ENCODE results near the gene USP48.
A peak's percentile ranks its signal among the peaks of the same experiment; 100 is the strongest.
"Not testable (repeated sequence)": the region's sequence is repeated elsewhere in the genome, so short reads cannot be mapped to it uniquely, and the experiment has no call there.

Gene USP48, protein sequence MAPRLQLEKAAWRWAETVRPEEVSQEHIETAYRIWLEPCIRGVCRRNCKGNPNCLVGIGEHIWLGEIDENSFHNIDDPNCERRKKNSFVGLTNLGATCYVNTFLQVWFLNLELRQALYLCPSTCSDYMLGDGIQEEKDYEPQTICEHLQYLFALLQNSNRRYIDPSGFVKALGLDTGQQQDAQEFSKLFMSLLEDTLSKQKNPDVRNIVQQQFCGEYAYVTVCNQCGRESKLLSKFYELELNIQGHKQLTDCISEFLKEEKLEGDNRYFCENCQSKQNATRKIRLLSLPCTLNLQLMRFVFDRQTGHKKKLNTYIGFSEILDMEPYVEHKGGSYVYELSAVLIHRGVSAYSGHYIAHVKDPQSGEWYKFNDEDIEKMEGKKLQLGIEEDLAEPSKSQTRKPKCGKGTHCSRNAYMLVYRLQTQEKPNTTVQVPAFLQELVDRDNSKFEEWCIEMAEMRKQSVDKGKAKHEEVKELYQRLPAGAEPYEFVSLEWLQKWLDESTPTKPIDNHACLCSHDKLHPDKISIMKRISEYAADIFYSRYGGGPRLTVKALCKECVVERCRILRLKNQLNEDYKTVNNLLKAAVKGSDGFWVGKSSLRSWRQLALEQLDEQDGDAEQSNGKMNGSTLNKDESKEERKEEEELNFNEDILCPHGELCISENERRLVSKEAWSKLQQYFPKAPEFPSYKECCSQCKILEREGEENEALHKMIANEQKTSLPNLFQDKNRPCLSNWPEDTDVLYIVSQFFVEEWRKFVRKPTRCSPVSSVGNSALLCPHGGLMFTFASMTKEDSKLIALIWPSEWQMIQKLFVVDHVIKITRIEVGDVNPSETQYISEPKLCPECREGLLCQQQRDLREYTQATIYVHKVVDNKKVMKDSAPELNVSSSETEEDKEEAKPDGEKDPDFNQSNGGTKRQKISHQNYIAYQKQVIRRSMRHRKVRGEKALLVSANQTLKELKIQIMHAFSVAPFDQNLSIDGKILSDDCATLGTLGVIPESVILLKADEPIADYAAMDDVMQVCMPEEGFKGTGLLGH

DNA sequence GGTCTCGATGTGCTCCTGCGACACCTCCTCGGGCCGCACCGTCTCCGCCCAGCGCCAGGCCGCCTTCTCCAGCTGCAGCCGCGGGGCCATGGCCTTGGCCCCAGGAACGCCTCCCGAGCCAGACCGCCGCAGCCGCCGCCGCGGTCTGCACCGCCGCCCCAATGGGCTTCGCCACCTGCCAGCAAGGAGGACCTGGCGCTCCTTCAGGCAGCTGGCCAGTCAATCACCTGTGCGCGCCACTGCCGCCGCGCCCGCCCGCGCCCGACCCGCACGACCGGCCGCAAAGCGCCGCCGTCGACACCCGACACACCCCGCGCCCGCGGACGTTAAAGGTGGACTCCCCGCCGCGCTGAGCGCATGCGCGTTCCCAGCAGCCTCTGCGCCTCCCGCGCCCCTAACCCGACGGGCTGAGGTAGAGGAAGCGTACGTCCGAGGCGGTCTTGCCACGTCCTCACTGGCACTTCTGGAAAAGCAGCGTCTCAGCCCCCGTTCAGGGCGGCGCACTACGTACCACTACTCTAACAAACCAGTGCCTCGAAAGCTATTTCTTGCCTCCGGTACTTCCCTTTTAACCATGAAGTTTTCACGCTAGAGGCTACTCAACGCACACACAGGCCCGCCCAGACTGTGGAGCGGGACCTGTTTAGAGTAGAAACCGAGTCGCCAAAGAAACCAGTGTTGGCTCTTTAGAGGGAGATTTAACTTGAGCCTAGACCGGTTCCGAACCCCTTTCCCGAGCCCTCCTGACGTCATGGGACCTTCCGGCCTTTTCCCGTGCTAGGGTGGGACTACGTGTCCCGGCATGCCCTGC is at the start of gene USP48:
Gene USP48 (minus strand): TSS at position 282 of the 811 bp plus-strand sequence. CDS start 192 bp downstream, at position 90.
- peak; percentile 98 for DNase-seq

DNA sequence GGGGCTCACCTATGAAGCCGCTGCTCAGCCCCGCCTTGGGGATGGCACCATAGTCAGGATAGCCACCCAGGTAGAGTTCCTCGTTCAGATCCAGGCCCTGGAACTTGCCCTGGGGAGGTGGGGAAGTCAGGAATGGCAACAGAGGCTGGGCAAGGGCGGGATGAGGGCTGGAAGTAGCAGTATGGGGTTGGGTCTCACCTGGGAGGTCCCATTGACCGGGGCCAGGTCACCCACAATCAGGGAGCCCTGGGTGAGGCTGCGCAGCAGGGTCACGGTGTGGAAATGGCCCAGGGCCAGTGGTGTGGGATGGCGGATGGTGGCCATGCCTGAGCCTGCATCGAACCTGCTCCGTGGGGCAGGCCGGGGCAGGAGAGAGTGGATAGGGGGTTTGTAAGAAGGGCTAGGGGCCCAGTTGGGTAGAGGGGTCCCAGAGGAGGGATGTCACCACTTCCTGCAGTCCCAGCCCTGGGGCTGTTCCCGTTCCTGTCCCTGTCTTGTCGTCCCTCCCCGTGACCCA is 48.6 kb upstream of the USP48 start:
- DNase-seq = no peak

DNA sequence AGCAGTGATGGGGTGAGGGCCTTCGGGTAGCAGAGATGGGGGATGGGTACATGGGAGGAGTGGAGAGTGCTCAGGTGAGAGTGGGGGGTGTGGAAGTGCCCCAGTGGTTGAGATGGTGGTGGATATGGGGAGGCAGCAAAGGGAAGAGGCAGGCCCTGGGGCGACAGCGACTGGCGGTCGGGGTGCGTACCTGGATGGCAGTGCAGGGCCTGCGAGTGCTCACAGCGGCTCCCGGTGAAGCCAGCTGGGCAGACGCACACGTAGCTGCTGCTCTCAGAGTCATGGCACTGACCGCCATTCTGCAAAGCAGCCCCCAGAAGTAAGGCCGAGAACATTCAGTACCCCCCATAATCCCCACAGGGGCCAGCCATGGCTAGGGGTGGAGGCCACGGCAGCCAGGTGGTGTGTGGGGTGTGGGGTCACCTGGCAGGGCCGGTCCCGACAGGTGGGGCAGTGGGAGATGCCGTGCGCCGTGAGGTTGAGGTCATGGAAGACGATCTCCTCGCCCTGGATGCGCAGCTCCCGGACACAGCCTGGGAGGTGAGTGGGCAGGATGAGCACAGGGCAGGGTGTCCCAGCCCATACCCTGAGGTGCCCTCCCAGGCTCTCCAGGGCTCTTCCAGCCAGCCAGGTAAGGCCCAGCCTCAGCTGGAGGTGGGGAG is 48.0 kb upstream of the USP48 start:
- no peak for DNase-seq

DNA sequence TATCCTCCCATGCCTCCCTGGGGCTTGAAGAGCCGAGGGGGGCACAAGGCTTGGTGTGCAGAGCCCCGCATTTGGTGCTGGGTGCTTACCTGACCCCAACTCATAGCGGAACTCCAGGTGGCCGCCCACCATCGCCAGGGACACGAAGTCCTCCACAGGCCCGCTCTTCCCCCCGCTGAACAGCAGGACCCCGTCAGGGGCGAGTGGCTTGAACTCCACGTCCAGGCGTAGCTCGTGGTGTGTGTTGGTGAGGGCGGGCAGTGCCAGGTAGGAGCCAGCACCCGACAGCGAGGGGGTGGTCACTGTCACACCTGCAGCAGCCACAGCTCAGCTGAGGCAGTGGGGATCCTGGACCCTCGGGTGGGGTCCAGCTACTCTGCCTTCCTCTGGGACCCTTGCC is 46.3 kb upstream of the USP48 start:
- no peak for DNase-seq

DNA sequence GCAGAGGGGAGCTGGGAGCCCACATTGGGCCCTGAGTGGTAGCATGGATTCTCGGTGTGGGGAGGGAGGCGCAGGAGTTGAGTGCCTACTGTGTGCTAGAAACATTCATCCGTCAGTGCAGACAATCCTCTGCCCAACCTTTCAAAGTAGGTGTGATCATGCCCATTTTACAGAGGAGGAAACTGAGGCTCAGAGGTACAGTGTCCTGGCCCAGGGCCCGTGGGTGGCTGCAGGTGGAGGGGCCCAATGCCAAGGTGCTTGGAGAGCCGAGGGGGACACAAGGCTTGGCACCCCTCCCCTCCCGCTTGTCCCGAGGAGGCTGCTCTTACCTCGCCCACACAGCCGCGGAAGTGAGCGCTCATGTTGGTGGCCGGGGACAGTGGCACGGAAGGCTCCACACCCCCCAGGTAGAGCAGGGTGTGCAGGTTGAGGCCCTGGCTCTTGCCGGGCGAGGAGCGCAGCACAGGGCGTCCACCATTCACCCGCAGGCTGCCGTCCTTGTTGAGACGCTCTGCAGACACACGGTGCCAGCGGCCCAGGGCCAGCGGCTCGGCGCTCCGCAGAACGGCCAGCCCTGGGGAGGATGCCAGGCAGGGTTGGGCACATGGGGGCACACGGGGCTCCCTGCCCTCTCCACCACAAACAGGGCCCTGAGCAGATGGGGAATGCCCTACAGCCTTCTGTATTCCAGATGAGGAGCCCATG is 45.7 kb upstream of the USP48 start:
- no peak for DNase-seq

DNA sequence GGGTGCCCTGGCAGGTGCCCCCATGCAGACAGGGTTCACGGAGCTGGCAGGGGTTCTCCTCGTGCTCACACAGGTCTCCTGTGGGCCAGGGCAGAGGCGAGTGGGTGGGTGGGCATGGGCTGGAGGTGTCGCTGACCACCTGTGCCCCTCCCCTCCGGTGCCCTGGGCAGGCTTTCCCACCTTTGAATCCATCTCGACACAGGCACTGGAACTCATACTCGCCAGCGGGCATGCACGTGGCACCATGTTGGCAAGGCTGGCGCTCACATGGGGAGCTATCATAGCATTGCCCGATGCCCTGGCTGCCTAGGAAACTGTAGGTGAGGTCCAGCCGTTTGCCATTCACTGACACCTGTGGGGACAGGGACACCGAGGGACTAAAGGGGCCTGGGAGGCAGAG is 45.1 kb upstream of the USP48 start:
- no peak for DNase-seq

DNA sequence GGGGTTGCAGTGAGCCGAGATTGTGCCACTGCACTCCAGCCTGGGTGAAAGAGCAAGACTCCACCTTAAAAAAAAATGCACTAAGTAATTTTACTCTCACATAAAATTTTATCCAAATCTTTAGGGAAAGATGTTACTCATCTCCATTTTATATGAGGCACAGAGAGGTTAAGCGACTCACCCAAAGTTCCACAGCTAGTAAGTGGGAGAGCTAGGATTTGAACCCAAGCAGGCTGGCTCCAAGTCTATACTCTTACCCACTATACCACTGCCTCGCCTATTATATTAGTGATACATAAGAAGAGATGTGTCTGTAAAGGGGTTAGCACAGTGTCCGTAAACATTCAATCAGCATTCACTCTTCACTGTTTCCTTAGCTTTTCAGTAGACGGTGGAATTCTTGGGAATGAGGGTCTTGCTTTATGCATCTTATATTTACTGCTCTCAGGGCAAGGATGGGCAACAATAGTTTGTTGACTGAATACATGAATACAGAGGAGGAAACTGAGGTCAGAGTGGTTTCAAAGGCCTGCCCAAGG is 44.3 kb upstream of the USP48 start:
- DNase-seq = no peak

DNA sequence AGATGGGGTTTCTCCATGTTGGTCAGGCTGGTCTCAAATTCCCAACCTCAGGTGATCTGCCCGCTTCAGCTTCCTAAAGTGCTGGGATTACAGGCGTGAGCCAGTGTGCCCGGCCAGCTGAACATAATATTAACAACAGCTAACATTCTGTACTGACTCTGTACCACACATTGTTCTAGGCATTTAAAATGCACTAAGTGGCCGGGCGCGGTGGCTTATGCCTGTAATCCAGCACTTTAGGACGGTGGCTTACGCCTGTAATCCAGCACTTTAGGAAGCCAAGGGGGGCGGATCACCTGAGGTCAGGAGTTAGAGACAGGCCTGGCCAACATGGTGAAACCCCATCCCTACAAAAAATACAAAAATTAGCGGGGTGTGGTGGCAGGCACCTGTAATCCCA is 43.7 kb upstream of the USP48 start:
- DNase-seq = not testable (repeated sequence)

DNA sequence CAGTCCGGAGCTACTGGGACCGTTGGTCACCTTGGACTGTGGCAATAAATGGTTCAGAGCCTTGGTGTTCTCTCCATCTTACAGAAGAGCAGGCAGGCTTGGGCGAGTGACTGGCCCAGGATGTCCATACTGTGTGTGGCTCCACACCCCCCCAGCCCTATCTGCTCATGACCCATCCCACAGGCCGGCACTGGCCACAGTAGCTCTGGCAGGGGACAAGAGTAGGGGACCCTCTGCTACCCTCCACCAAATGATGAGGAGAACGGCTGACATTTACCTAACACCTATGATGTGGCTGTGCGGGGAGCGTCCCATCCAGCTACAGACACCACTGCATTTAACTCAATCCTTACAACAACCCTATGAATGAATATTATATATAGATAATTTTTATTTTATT is 42.4 kb upstream of the USP48 start:
- no peak for DNase-seq

DNA sequence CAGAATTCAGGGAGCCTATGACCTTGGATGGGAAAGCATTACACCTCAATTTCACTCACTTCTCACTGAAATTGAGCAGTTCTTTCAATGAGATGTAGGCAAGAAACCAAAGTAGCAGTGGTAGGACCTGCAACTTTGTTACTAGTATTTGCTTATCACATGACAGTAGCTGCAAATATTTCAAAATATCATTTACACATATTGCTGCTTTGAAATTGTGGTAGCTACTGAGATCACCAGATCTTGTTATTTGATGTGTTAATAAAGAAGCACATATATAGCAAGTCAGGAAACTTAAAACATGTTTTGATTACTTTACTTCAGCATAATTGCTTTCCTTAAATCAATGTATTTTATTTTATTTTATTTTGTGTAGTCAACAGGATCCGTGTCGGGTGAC is 42.0 kb upstream of the USP48 start:
- no peak for DNase-seq

DNA sequence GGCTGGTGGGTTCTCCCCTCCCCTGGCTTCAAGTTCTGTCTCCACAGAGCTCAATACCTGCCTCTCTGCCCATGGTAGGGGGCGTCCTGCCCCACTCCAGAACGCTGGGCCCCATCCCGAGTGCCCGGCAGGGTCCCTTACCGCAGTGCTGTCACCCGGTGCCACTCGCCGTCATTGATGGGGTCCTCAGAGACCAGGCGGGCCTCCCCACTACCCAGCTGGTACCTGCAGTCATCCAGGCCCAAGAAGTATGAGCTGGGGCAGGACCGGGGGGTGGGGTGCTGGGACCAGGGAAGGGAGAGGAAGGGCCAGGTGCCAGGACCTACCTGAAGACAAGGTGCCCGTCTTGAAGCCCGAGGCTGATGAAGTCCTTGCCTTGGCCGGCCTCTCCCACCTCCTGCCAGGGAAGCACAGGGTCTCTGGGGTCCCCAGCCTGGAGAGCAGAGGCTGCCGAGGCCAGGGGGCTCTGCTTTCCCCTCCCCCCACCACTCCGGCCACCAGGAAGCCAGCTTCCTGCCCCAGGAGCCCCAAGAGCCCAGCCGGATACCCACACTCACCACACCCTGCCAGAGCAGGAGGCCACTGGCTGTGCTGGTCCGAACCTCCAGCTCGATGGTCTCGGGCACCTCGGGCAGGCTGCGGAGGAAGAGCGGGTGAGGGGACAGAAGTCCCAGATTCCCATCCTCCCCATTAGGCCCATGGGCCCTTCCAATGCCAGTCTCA is 41.2 kb upstream of the USP48 start:
- DNase-seq = no peak

DNA sequence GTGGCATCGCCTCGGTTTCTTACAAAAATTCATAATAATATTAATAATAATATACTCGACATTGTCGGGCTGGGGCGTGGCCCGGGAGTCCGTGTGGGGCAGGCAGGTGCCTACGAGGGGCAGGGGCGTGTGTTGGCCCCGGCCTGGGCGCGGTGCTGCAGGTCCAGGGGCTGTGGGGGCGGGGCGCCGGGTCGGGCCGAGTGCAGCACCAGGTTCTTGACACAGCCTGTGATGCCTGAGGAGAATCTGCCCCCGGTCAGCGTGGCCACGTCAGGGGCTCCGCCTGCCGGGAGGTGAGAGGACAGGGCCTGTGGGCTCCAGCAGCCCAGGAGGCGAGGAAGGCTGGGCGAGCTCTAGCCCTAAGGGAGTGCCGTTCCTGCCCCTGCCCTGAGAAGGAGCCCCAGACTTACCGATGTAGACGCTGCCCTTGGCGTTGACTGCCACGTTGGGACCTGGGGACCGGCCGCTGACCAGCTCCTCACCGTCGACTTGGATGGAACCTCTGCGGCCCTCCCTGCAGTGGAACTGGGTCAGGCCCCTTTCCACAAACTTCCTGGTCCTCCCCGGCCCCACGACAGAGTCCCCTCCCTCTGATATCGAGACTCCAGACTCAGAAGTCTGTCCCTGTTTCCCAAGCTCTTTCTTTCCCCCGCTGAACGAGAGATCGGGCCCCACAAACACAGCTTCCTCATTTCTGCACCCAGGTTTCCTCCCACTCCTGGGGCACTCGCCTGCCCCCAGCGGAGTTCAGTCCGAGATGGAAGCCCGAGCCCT is 40.4 kb upstream of the USP48 start:
- DNase-seq = no peak

DNA sequence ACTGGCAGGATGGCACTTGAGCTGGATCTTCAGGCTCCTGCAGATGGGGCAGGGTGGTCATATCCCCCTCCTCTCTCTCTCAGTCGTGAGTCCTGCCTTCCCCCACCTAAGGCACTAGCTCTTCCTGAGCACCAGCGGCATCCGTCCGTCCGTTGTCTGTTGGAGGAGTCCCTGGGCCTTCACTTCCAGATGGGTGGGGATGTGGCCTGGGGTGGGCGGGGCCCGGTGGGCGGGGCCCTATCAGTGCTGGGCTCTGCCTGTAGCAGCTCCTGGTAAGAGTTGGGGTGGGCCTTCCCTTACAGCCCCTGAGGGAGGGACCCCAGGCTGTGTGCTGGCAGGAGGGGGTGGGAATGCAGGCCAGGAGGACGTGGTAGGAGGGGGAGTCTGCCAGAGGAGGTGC is 39.4 kb upstream of the USP48 start:
- no peak for DNase-seq

DNA sequence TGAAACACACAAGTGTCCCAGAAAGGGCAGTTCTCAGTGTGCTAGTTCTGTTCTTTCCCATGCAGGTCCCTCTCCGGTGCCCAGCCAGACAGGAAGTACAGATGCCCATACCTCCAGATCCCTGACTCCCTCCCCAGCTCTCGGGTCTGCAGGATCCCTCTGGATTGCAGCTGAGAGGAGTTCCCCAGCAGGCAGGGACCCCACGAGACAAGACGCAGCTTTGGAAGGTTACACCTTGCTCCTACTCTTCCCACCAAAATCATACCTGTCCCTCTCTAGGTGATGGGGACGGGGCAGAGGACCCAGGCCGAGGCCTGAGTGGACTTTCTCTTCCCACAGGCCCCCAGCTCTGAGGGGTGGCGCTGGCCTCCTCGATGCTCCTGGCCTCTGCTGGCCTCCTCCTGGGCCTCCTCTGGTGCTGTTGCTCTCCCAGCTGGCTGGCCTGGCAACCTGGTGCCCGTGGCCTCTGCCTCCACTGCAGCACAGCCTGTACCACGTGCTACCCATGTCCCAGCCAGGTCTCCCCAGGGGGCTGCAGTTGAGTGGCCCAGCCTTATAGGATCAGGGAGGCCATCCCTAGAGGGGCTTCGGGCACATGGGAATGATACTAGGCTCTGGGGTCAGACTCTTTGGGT is 38.6 kb upstream of the USP48 start:
- no peak for DNase-seq

DNA sequence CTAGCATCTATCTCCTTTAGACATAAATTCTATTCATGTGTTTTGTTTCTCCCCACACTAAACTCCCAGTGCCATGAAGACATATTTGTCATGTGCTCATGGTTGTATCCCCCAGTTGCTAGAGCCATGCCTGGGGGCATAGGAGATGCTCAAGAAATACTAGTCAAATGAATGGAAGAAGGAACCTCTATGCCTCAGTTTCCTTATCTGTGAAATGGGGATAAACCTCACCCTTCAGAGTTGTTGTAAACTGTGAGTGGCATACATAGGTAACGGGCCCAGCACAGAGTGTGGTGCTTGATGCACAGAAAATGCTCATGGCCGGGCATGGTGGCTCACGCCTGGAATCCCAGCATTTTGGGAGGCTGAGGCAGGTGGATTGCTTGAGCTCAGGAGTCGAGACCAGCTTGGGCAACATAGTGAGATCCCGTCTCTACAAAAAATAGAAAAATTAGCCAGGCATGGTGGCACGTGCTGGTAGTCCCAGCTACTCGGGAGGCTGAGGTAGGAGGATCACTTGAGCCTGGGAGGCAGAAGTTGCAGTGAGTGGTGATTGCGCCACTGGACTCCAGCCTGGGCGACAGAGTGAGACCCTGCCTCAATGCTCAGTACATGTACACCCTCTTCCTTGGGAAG is 37.8 kb upstream of the USP48 start:
- no peak for DNase-seq

DNA sequence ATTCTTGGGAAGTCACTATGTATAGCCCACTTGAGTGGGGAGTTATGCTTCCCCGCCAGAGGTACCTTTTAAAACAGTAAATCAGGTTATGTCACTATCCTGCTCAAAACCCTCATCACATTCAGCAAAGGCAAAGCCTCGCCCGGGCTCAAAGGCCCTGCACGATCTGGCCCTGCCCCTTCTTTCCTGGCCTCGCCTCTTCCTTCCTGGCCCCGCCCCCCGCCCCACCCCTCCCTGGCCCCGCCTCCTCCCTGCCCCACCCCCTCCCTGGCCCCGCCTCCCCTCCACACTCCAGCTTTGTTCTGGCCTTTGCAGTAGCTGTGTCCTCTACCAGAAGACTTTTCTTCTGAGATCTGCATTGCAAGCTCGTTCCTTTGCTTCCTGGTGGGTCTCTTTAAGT is 35.7 kb upstream of the USP48 start:
- peak; percentile 28 to 32 for DNase-seq

DNA sequence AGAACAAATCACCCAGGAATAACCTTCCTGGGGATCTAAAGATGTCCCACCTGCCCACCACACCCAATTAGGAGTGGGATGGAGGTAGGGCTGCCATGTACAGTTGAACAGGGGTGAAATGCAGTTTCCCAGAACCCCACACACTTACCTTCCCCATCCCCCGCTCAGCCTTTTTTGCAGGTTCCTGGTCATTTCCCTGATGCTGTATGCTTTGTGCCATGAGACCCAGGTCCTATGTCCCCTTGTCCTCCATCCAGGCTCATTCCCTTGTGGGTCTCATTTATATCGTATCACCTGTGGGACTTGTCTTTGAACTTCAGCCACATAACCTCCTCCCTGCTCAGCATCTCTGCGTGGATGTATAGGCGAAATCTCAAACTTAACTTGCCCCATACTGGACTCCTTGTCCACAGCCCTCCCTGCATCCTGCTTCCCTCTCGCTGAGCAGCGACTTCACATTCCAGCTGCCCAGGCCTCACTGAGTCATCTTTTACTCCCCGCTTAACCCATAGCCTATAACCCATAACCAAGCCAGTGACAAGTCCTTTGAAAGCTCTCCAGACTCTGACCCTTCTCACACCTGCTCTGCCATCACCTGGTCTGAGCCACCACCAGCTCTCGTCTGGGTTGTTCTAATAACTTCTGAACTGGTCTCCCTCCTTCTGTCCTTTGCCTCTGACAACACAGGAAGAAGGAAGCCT is 33.8 kb upstream of the USP48 start:
- no peak for DNase-seq

All from CD4-positive, alpha-beta T cell treated with Interleukin-1 beta for 1 hour (primary cell).